ENCODE measurements around the gene ZNF471. TPM values are rescaled to one million over a fixed set of nuclear protein-coding genes. Genes with fewer than 3 reads are reported as not detected.

The ZNF471 gene
- total and polyA plus RNA-seq, 2 experiments from 2014 or later = 3.6 to 6.1 TPM

DNA sequence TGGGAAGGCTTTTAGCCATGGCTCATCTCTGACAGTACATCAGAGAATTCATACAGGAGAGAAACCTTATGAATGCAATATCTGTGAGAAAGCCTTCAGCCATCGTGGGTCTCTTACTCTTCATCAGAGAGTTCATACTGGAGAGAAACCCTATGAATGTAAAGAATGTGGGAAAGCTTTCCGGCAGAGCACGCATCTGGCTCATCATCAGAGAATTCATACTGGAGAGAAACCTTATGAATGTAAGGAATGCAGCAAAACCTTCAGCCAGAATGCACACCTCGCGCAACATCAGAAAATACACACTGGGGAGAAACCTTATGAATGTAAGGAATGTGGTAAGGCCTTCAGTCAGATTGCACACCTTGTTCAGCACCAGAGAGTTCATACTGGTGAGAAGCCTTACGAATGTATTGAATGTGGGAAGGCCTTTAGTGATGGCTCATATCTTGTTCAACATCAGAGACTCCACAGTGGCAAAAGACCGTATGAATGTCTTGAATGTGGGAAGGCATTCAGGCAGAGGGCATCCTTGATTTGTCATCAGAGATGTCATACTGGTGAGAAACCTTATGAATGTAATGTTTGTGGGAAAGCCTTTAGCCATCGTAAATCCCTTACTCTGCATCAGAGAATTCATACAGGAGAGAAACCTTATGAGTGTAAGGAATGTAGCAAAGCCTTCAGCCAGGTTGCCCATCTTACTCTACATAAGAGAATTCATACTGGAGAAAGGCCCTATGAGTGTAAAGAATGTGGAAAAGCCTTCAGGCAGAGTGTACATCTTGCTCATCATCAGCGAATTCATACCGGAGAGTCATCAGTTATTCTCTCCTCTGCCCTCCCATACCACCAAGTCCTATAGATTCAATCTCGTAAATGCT lies 70.3 kb downstream of the ZNF471 start:
- WGBS, 2 experiments (ENCODE audit: low coverage in 1 of 2, low lambda C conversion rate in 2 of 2, missing lambda C conversion rate in 2 of 2) = 97% methylated on average over 11 of the region's 11 CpGs
- in situ Hi-C loops (cut with MboI) = no loop called here
- TF ChIP-seq EZH2 (IDR thresholded peaks at IDR 0.05; ENCODE audit: insufficient read depth, poor library complexity, severe bottlenecking) = no peak
- TF ChIP-seq EZH2phosphoT487 (IDR thresholded peaks at IDR 0.05; ENCODE audit: insufficient read depth, low read depth) = no peak

More for the DNA sequence above, 70.3 kb downstream of the ZNF471 start:
- H3K79me2 ChIP-seq (ENCODE audit: insufficient read depth) = no peaks in the 10 kb centered on the region
- no peaks in the 10 kb centered on the region for H3K27me3 ChIP-seq (replicated peaks; ENCODE audit: insufficient read depth)
- H3K4me2 ChIP-seq (ENCODE audit: unreplicated experiment) = no peak overlapping the region
- H3K9ac ChIP-seq = no peak overlapping the region
- H3K36me3 ChIP-seq (ENCODE audit: low read depth) = peaks cover 73% of the 10 kb centered on the region
- no peak overlapping the region for H3K27ac ChIP-seq
- H3K9me2 ChIP-seq (ENCODE audit: insufficient read depth) = no peaks in the 10 kb centered on the region
- H3F3A ChIP-seq (ENCODE audit: insufficient read depth) = peaks cover 17% of the 10 kb centered on the region
- DNase-seq = no peak
- no peaks in the 10 kb centered on the region for H3K4me1 ChIP-seq (ENCODE audit: insufficient read depth)
- H3K4me3 ChIP-seq = no peak overlapping the region
- H2AFZ ChIP-seq = no peak overlapping the region
- peaks cover 52% of the 10 kb centered on the region for H3K9me3 ChIP-seq (ENCODE audit: low read depth)
- no peaks in the 10 kb centered on the region for H4K20me1 ChIP-seq (ENCODE audit: insufficient read depth)

Other genes starting within 250 kb of the ZNF471 start
- gene EDDM13, start 235.1 kb upstream of the ZNF471 start, total RNA-seq (2014; rRNA removed; shearing (Covaris generic)) = not detected in 2 replicates
- not detected in 2 replicates for gene EDDM13, start 235.1 kb upstream of the ZNF471 start, polyA plus RNA-seq (2016; fragmentation: Nextera tagmentation; extraction: Ambion mirVana)
- gene ZSCAN5A, start 193.0 kb upstream of the ZNF471 start, total RNA-seq (2014; rRNA removed; shearing (Covaris generic)) = 3.5 and 4.2 TPM in 2 replicates
- 4.3 and 4.4 TPM in 2 replicates for gene ZSCAN5A, start 193.0 kb upstream of the ZNF471 start, polyA plus RNA-seq (2016; fragmentation: Nextera tagmentation; extraction: Ambion mirVana)
- 4.2 TPM in 2 replicates for gene ZNF582, start 114.3 kb upstream of the ZNF471 start, total RNA-seq (2014; rRNA removed; shearing (Covaris generic))
- gene ZNF582, start 114.3 kb upstream of the ZNF471 start, polyA plus RNA-seq (2016; fragmentation: Nextera tagmentation; extraction: Ambion mirVana) = 4.8 and 5.0 TPM in 2 replicates
- gene ZNF583, start 103.5 kb upstream of the ZNF471 start, total RNA-seq (2014; rRNA removed; shearing (Covaris generic)) = 6.7 and 8.0 TPM in 2 replicates
- 5.7 and 6.1 TPM in 2 replicates for gene ZNF583, start 103.5 kb upstream of the ZNF471 start, polyA plus RNA-seq (2016; fragmentation: Nextera tagmentation; extraction: Ambion mirVana)
- 5.3 and 5.6 TPM in 2 replicates for gene ZNF667, start 30.5 kb upstream of the ZNF471 start, total RNA-seq (2014; rRNA removed; shearing (Covaris generic))
- 8.4 and 9.2 TPM in 2 replicates for gene ZNF667, start 30.5 kb upstream of the ZNF471 start, polyA plus RNA-seq (2016; fragmentation: Nextera tagmentation; extraction: Ambion mirVana)
- gene ZFP28, start 31.1 kb downstream of the ZNF471 start, total RNA-seq (2014; rRNA removed; shearing (Covaris generic)) = 5.1 and 5.6 TPM in 2 replicates
- gene ZFP28, start 31.1 kb downstream of the ZNF471 start, polyA plus RNA-seq (2016; fragmentation: Nextera tagmentation; extraction: Ambion mirVana) = 5.8 and 7.1 TPM in 2 replicates
- gene ZNF470, start 59.6 kb downstream of the ZNF471 start, total RNA-seq (2014; rRNA removed; shearing (Covaris generic)) = 3.5 and 5.8 TPM in 2 replicates
- 3.4 and 3.5 TPM in 2 replicates for gene ZNF470, start 59.6 kb downstream of the ZNF471 start, polyA plus RNA-seq (2016; fragmentation: Nextera tagmentation; extraction: Ambion mirVana)
- gene ZNF71, start 87.4 kb downstream of the ZNF471 start, total RNA-seq (2014; rRNA removed; shearing (Covaris generic)) = 3.4 and 7.9 TPM in 2 replicates
- gene ZNF71, start 87.4 kb downstream of the ZNF471 start, polyA plus RNA-seq (2016; fragmentation: Nextera tagmentation; extraction: Ambion mirVana) = 6.2 and 6.7 TPM in 2 replicates
- 0.43 TPM in 1 of 2 replicates, not detected in the other for gene SMIM17, start 135.3 kb downstream of the ZNF471 start, total RNA-seq (2014; rRNA removed; shearing (Covaris generic))
- gene SMIM17, start 135.3 kb downstream of the ZNF471 start, polyA plus RNA-seq (2016; fragmentation: Nextera tagmentation; extraction: Ambion mirVana) = not detected in 2 replicates
- gene ZNF835, start 163.9 kb downstream of the ZNF471 start, total RNA-seq (2014; rRNA removed; shearing (Covaris generic)) = not detected in 2 replicates
- gene ZNF835, start 163.9 kb downstream of the ZNF471 start, polyA plus RNA-seq (2016; fragmentation: Nextera tagmentation; extraction: Ambion mirVana) = 0.09 TPM in 1 of 2 replicates, not detected in the other